Activated CD8-positive, alpha-beta memory T cell treated with anti-CD3 and anti-CD28 coated beads for 4 hours (primary cell): ENCODE measurements around the gene FGFRL1.

Experiments
- DNase-seq, 2 donors: peaks; one replicate each; pipeline ENCODE4 v3.0.0-alpha.2; 2020; ENCODE audit warnings: low read depth in 2 of 2

Gene FGFRL1

DNA sequence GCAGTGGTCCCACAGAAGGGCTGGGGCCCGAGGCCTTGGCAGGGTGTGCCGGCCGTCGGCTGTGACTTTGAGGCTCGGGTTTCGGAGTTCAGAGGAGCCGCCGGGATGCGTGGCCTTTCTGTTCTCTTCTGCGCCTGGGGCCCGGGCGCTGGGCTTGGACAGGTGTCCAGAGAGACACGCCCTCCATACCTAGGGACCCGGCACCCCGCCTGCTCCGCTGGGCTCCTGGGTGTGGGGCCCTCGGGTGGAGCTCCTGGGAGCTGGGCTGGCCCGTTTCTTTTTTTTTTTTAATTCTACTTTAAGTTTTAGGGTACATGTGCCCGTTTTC lies 11.3 kb downstream of the FGFRL1 start:
- DNase-seq: no peak

- no peak for DNase-seq
Measured at GRCh38 chr4:1023075-1023640, 11.7 kb downstream of the FGFRL1 start.

GRCh38 chr4:1023895-1024740 lies 12.7 kb downstream of the FGFRL1 start:
- no peak for DNase-seq

- no peak for DNase-seq
Measured at GRCh38 chr4:1024882-1025545, 13.6 kb downstream of the FGFRL1 start.

GRCh38 chr4:1026115-1026514 lies 14.7 kb downstream of the FGFRL1 start:
- DNase-seq: no peak

- DNase-seq: no peak
Measured at GRCh38 chr4:1027219-1027914, 15.9 kb downstream of the FGFRL1 start.

- DNase-seq: no peak
Measured at GRCh38 chr4:1027915-1028238, 16.5 kb downstream of the FGFRL1 start.

GRCh38 chr4:1028574-1029220 lies 17.3 kb downstream of the FGFRL1 start:
- DNase-seq: no peak

DNA sequence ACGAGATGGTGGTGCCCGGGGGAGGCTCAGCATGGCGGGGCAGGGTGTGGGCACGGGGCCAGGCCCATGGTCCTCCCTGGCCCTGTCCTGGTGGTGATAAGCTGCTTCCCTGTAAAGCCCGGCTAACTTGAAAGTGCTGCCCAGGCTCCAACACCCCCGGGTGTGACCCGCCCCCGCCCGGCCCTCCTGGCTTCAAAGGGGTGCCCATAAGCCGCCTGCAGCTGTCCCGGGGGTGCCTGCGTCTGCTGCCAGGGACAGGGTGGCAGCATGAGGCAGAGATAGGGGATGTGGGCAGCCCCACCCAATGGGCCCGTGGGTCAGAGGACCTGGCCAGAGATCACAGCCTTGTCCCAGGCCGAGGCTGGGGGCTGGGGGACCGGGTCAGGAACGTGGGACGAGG lies 18.1 kb downstream of the FGFRL1 start:
- DNase-seq: no peak

DNA sequence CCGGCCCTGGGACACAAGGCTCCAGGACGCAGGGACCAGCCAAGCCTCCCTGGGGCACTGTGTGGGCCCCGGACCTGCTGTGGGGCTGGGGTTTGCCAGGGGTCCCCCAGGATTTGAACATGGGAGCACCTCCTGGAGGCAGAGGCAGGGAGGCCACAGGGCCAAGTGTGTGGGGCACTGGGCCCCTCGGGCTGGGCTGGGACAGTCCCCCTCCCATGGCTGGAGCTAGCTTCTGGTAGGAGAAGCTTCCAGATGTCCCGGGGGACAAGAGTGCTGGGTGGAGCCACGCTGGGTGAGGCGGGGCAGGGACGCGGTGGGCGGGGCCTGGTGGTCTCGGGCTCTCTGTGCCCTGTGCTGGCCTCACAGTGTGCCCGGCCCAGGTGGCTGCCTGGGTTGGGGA lies 18.6 kb downstream of the FGFRL1 start:
- no peak for DNase-seq

GRCh38 chr4:1030559-1030958 lies 19.1 kb downstream of the FGFRL1 start:
- no peak for DNase-seq

- DNase-seq: no peak
Measured at GRCh38 chr4:1031346-1031745, 19.9 kb downstream of the FGFRL1 start.

- DNase-seq: no peak
Measured at GRCh38 chr4:1031956-1032795, 20.8 kb downstream of the FGFRL1 start.

- DNase-seq: no peak
Measured at GRCh38 chr4:1032861-1033260, 21.4 kb downstream of the FGFRL1 start.

- no peak for DNase-seq
Measured at GRCh38 chr4:1033840-1034551, 22.6 kb downstream of the FGFRL1 start.

DNA sequence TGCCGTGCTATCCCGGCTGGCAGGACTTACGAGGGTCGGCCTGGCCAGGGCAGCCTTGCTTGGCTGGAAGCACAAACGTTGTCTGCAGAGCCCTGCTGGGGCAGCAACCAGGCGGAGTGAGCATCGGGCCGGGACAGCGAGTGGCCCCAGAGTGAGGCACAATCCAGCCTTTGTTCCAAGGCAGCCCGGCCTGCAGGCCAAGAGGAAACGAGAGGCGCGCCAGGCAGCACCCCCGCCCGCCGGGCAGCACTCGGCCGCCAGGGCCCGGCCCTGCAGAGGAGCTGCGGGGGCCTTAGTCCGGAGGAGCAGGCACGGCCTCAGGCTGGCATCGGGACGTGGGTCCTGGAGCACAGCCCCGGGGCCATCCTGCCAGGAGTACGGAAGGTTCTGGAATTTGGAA lies 24.1 kb downstream of the FGFRL1 start:
- DNase-seq: no peak

- no peak for DNase-seq
Measured at GRCh38 chr4:1036095-1036494, 24.7 kb downstream of the FGFRL1 start.

- no peak for DNase-seq
Measured at GRCh38 chr4:1036976-1037810, 25.8 kb downstream of the FGFRL1 start.

DNA sequence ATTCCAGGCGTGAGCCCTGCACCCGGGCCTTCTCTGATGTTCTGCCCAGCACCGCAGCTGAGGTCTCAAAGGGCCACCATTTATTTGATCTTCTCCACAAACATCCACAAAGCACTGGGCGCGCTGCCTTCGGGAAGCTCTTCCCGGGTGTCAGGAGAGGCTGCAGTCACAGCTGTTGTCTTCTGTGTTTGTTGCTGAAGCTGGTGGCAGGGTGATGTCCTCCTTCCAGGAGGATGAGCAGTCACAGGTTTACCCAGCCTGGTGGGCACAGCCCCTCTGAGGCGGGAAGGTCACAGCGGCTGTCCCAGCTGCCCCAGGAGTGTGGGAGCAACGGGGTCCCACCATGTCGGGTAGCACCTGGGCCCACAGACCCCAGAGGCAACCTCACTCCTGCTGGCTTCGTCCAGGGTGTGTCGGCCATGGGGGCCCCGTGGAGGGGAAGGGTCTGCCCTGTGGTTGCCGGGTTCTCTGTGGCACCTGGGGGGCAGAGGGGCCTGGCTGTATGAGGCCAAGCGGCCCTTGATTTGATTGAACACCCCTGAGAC lies 27.6 kb downstream of the FGFRL1 start:
- DNase-seq: no peak
